NCI-H526 (cell line): Measurements from ENCODE around the gene TEAD4.
A peak's percentile ranks its signal among the peaks of the same experiment; 100 is the strongest.

Source experiments
- DNase-seq, 2 experiments: peaks; one replicate each; lab custom pipeline; 2025; lab: John Stamatoyannopoulos, UW

Gene TEAD4

DNA sequence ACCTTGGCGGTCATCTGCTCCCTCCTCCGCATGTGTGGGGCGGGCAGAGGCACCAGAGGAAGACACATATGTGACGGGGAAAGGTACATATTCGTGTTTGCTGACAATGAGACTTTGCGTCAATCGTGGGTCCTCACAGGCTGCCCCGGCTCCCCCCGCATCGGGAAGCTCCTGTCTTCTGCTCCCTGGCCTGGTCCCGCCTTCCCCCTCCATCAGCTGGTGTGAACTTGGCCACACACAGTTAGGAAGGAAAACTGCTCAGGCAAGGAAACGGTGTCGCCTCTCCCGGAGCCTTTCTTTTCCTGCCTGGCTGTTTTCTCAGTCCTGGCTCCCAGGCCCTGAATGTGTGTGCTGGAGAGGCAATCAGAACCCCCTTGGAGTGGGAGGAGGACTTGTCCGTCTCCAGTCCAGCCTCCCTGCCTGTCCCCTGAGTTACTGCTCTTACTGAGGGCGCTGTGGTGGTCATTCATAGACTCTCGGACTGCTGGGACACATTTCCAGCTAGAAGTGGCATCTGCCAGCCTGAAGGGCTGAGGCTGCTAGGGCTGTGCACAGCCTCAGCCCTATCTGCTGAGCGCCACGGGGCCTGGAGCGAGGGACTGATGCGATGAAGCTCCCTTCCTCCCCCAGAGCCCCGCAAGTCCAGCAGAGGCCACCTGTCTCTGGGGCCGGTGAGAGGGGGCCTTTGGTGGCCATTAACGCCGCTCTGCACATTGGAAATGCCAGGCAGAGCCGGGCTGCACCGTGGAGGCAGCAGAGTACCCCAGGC is 73.8 kb downstream of the TEAD4 start:
- no peak for DNase-seq

DNA sequence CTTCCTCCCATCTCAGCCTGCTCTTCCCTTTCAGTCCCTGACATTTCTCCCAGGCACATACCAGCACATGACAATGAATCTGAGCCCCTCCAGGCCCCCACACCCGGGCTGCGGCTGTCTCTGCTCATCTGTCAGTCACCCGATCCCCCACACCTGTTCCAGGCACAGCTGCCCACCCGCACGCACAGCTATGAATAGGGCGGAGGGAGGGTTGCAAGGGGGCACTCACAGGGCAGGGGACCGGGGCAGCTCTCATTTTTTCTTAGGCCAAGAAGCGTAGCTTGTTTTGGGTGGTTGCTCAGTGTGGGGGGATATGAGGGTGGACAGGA is 74.3 kb downstream of the TEAD4 start:
- DNase-seq = no peak

DNA sequence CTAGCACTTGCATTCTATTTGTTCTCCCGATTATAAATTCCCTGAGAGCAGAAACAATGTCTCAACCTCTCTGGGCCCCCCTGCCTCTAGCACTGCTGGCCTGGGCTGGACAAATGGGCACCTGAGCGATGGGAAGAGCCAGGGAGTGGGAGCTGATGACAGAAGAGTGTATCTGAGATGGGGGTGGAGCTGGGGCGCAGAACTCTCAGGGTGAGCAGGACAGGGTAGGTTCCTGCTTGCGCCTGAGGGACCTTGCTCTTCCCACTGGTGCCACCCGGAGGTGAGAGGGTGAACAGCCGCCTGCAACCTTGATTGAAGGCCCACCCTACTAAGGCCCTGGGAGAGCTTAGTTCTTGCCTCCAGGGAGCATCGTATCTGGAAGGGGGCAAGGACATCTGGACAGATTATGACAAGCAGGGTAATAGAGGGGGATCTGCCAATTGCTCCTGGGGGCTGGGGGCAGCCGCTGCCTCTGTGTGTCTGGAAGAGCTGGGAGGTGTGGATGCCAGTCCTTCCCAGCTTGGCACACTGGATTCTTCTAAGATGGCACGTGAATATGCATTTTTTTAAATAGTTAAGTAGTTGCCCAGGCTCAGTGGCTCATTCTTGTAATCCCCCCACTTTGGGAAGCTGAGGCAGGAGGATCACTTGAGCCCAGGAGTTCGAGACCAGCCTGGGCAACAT is 75.0 kb downstream of the TEAD4 start:
- DNase-seq = peak; percentile 52 to 85

DNA sequence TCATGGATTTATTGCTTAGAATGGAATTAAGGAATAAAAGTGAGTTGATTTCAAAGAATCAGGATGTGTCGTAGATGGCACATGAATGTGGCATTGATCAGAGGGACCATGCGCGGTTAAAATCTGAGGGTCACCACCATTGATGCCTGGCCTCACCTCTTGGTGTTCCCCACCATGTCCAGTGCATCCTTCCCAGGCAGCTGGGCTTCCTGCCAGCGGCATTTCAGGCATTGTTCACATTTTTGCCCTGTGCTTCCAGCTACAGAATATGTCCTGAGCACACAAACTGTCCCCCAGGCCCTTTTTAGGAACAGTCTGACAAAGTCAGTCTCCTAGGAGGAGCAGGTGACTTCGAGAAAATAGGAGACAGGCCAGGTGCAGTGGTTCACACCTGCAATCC is 76.0 kb downstream of the TEAD4 start:
- DNase-seq = no peak

DNA sequence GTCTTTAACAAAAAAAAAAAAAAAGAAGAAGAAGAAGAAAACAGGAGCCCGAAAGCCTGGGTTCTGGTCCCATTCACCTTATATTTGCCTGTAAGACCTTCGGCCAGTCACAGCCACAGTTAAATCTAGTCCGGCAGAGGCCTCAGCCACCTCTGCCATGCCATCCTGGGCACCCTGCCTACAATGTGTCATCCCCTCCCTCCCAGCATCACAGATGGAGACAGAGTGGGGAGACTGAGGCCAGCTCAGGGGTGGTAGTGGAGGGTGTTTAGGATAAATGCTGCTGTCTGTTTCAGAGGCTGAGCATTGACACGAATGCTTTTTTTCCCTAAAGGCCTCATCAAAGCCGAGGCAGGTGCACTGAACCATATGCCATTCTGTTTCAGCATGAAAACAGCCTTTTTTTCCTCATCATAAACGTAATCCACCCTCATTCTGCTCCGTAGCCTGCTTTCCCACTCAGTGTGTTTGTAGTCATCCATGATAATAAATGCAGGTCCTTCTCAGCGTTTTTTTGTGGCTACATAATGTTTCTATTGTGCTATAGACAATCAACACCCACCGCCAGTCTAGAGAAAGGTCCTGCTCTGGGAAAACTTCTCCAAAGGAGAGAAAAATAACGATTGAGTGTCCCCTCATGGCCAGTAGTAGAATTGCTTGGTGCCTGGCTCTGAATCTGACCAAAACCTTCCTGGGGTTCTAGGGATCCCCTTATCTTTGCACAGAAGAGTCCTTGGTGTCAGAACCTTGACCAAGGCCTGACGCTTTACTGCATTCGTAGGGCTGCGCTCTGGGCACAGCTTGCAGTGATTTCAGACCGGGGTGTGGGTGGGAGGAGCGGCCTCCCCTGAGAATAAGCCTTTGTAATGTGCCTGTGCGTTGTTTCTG is 76.9 kb downstream of the TEAD4 start:
- DNase-seq = no peak

DNA sequence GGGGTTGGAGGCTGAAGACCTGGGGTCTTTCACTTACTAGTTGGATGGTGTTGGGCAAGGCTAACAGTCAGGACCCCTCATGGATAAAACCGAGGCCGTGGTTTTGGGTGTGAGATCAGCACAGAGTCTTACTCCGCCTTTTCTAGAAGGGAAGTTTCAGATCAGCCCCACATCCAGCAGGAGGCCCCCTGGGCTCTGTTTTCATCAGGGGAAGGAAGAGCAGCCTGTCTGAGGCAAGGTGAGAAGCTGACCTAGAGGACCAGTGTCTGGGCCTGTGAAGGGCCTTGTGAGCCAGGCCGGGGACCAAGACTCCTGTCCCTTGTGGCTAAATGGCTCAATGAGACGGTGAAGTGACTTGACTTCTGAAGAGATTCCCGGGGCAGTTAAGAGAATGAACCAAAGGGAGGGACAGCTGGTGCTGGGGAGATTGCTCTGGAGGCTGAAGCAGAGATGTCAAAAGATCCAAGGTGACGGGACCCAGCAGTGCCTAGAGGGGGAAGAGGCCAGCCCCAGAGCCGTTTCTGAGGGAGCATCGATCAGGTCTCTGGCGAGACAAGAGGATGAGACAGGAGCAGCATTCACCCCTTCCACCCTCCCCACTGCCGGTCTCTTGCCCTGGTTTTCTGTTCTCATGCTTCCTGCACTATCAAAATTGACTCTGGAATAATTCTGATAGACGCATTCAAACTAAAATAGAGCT is 77.9 kb downstream of the TEAD4 start:
- no peak for DNase-seq

DNA sequence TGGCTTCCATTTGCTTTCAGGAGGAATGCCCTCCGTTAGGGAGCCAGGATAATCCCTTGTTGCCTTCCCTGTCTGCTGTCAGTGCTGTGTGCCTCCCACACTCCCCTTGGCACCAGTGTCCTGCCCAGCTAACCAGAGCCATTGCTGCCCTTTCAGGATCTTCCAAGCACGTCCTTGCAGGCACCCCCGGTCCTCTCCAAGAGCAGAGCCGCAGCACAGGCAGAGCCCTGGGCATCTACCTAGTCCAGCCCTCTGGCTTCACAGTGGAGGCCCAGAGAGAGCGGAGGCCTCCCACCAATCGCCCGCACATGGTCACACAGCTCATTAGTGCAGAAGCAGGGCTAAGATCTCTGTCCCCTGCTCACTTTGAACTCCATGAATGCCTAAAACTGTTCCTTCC is 79.0 kb downstream of the TEAD4 start:
- no peak for DNase-seq

DNA sequence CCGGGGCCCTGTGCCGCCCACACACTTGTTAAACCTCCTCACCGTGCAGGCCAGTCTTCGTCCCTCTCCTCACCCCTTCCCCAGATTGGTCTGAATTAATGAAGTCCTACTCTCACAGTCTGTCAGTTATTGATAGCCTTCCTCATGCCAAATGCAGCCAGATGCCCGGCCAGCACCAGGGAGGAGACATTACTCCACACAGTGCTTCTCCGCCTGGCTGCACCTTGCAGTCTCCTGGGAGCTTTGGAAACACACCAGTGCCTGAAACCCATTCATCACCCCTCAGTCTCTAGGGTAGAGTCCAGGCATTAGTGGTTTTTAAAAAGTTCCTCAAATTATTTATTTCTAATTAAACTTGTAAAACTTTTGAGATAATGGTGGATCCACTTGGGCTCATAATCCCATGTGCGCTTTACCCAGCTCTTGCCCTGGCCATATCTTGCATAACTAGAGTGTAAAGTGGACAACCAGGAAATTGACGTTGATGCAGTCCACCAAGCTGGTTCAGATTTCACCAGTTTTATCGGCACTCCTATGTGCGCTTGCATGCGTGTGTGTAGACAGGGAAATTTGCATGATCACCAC is 79.8 kb downstream of the TEAD4 start:
- peak in 1 of 2 experiments; percentile 56 for DNase-seq

DNA sequence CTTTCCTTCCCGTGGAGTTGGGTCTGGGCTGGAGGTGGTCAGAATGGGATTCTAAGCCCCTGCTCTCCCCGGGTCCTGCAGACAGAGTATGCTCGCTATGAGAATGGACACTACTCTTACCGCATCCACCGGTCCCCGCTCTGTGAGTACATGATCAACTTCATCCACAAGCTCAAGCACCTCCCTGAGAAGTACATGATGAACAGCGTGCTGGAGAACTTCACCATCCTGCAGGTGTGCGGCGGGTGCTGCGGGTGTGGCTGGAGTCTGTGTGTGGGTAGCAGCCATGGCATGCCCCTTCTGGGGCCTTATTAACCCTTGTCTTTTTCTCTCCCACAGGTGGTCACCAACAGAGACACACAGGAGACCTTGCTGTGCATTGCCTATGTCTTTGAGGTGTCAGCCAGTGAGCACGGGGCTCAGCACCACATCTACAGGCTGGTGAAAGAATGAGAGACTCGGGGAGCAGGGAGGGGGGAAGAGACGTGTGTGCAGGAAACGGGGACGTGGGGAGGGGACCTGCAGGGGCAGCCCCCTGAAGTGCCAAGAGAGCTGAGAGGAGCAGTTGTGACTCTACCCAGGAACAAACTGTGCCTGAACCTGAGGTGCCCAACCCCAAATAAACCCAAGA is 80.9 kb downstream of the TEAD4 start:
- no peak for DNase-seq

DNA sequence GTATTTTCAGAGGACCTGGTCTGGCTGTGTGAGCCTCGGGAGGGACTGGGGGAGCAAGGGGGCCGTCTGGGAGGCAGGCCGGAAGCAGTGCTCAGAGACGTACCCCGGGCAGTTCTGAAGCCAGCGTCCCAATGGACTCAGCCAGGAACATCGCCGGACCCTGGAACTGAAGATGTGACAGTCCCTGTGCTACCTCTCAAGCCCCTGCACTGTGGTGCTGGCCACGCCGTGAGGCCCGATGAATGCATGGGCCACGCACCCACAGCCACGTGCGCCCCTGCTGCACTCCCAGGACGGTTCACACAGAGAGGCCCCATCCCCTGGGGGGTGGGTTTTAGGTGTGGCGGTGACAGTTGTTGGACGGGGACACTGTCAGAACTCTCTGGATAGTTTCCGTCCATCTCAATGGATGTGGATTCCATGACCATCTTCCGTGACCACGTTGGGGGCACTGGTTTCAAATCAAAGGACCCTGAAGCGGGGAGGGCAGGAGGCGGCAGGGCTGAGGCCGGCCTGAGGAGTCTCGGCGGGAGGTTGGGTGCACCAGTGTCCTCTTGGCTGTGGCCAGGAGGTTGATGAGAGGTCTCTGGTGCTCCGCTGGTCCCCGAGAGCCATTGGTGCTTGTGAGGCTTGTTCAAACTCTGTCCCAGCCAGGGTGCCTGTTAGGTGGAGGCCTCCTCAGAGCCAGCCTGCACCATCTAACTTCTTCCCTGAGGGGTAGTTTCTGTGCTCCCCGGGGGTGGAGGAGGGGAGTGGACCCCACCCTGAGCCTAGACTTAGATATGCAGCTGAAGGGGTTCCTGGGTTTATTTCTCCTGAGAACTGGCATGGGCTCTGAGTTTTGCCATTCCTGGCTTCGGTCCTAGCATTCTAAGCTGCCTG is 81.7 kb downstream of the TEAD4 start:
- no peak for DNase-seq

DNA sequence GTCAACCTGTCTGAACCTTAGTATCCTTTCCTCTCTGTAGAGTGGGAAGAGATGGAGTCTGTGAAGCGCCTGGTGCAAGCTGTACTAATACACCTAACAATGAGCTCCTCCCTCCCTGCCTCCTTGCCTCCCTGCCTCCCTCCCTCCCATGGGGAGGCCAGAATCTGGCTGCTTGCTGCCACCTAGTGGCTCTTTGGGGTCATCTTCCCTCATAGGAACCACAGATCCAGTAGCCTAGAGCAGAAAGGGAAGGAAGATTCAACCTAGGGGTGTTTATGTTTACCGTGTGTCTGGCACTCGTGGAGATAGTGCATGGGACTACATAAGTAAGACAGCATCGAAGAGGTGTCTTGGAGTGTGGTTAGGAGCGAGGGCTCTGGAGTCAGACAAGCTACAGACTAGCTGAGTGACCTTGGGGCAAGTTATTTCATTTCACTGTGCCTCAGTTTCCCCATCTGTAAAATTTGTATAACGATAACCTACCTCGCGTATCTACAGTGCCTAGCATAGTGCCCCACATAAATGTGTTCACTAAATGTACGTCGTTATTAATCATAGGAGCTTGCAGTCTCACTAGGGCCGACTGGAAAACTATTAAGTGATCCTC is 82.5 kb downstream of the TEAD4 start:
- peak; percentile 82 to 91 for DNase-seq

DNA sequence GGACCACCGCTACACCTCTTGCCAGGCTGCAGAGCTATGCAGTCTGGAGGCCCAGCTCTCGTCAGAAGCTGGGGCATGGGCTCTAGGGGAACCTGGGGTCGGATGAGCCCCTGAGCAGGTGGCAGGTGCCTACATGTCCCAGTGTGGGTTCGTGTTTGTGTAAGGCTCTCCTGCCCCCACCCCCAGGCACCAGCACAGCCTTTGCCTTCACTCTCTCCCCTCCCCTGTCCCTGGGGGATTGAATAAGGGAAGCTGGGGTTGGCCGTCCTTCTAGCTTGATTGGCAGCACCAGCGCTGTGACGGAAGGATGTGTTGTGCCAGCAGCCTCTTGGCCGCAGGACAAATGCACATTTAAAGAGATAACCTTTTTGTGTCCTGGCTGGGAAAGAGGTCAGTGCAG is 83.2 kb downstream of the TEAD4 start:
- DNase-seq = peak in 1 of 2 experiments; percentile 45

DNA sequence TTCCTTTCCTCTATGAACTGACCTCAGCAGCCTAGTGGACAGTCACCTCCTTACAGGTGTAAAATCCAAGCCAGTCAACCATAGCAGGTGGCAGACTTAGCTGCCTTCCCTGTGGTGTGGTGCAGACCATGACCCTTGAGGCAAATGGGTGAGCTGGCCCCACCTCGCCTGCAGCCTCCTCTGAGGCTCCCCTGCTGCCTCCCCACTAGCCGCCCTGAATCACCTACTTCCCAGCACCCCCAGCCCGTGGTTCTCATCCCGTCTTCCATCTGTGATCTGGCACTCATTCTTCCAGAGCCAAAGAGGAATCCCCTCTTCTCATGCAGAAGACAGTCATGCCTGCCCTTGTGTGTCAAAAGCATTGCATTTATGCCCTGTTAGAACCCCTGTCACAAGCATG is 83.6 kb downstream of the TEAD4 start:
- no peak for DNase-seq

DNA sequence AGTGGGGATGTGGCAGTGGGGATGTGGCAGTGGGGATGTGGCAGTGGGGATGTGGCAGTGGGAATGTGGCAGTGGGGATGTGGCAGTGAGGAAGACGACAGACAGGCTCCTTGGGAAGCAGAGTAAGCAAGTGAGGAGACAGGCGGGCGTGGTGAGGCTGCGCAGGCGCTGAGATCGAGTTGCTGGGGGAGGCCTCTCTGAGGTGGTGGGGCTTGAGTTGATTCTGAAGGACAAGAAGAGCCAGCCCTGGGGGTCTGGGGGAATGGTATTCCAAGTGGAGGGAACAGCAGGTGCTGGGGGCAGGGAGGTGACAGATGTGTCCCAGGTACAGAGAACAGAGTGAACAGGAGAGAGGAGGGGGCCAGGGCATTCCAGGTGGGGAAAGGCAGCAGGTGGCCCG is 84.2 kb downstream of the TEAD4 start:
- no peak for DNase-seq

DNA sequence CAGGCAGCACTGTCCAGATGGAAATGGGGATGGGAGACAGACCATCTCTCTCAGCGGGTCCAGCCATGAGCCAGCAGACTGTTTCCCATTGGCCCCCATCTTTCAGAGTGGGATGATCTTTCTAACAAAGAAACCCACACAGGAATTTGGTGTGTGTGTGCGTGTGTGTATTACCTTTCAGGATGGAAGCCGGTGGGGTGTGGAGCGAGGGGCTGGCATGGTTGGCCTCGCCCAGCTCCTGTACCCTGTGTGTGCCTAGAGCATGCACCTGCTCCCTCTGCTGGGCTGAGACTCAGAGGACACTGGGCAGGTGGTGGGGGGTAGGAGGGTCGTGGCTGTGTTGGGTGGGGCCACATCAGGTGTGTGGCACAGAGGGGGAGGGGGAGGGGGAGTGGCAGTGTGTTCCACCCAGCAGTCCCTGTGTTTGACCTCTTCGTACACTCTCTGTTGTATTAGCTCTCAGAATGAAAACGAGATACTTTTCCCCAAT is 85.0 kb downstream of the TEAD4 start:
- DNase-seq = no peak

DNA sequence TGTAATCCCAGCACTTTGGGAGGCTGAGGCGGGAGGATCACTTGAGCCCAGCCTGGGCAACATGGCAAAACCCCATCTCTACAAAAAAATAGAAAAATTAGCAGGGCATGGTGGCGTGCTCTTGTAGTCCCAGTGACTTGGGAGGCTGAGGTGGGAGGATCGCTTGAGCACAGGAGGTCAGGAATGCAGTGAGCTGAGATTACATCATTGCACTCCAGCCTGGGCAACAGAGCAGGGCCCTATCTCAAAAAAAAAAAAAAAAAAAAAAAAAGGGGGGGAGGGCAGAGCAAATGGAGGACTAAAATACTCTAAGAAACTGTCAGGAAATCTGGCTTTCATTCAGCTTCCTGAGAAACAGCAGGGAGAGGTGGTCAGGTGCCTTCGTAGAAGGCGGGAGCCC is 86.3 kb downstream of the TEAD4 start:
- DNase-seq = no peak

DNA sequence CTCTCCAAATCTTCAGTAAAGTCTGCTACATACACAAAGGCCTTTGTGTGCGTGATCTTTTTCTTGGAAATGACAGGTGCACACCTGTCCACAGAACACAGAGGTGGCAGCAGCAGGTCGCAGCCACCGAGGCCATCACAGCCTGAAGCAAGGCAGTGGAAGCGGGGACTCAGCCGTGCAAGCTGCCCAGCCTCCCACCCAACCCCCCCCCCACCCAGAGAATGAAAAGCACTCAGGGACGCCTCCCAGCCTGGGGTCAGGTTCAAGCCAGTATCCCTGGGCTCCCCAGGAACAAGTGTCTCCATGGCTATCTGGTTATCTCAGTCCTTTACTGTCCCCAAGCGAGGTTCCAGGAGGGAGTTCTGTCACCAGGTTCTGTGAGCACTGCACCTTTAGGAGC is 86.8 kb downstream of the TEAD4 start:
- DNase-seq = no peak

DNA sequence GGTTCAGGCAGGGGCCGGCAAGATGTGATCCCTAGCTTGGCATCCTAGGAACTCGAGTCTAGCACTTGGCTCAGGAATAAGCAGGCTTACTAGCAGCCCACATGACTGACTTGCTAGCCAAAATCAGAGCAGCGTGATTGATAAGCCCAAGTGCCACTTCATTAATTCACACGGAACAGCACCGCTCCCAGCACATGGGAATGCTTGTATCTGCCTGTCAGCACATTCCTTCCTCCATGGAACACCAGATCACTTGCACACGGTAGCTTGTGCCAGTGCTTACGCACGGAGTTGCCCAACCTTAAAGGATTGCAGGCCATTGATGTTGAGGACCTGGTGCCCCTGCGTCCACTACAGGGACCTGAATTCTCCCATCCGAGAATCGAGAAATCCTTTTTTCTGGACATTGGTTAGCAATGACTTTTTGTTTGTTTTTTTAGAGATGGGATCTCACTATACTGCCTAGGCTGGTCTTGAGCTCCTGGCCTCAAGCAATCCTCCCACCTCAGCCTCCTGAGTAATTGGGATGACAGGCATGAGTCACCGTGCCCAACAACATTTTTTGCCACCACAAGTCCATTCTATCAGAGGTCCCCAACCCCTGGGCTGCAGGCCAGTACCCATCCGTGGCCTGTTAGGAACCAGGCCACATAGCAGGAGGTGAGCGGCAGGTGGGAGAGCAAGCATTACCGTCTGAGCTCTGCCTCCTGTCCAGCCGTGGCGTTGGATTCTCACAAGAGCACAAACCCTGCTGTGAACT is 87.4 kb downstream of the TEAD4 start:
- no peak for DNase-seq

DNA sequence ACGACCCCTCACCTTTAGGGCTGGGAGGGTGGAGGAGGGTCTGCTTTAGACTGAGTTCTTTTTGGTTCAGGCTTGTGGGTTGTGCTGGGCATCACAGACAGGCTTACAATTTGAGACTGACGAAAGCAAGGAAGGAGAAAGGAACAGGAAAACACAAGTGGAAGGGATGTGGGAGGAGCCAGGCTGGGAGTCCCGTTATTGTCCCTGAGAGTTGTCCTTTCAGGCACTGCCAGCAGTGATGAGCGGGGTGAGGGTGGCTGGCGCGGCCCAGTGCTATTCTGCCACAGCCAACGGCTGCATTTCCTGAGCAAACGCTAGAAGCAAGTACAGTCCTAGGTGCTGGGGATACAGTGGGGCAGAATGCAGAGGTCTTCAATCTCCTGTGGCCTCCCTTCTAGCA is 88.8 kb downstream of the TEAD4 start:
- no peak for DNase-seq
